ENCODE measurements around the gene MTAP. TPM values are rescaled to one million over a fixed set of nuclear protein-coding genes. Genes with fewer than 3 reads are reported as not detected.

Gene MTAP
- total RNA-seq, 1 experiment from 2014 or later: 34.7 TPM

- Histone ChIP-seq H2AFZ (ENCODE audit: low read length) (peak overlapping the region; percentile 96), H3K4me3 (ENCODE audit: low read length) (peak overlapping the region; percentile 94), H3K27me3 (ENCODE audit: low read length) (no peaks in the 10 kb centered on the region), H4K20me1 (ENCODE audit: low read length) (peaks cover 28% of the 10 kb centered on the region), H3F3A (ENCODE audit: low read length, unreplicated experiment) (no peaks in the 10 kb centered on the region), H3K9ac (ENCODE audit: low read length) (peak overlapping the region; percentile 94), H3K4me2 (ENCODE audit: low read length) (peak overlapping the region; percentile 91), H3K4me1 (ENCODE audit: insufficient read depth, low read length) (peaks cover 38% of the 10 kb centered on the region), H3K79me2 (ENCODE audit: low read length) (peaks cover 57% of the 10 kb centered on the region), H3K9me3 (ENCODE audit: low read length) (no peaks in the 10 kb centered on the region), H3K27ac (ENCODE audit: low read length) (peak overlapping the region; percentile 55), H3K36me3 (ENCODE audit: low read depth, low read length) (peaks cover 8% of the 10 kb centered on the region; the same call in 1 of the 2 replicates), H3K9me2 (replicated peaks; ENCODE audit: low read length) (no peaks in the 10 kb centered on the region)
- TF ChIP-seq EZH2 (IDR thresholded peaks at IDR 0.05; ENCODE audit: low read length, unreplicated experiment) (no peak), CTCF (conservative IDR thresholded peaks at IDR 0.05; ENCODE audit: low read depth, low read length) (no peak), EZH2phosphoT487 (IDR thresholded peaks at IDR 0.05; ENCODE audit: borderline replicate concordance, low read length) (no peak)
- intact Hi-C loops (cut with micrococcal nuclease): no loop called here
- ChIA-PET CTCF (interaction anchor here (1.0 kb wide), 1 partner anchor 475 kb away, joined by 4 read pairs; no protein-coding TSS in a partner anchor), POLR2A (ENCODE audit: unreplicated experiment) (no interaction called here)
- BruUV-seq (replicated peaks): TSS peak; percentile 87
- peak; percentile 51 for ATAC-seq
- DNase-seq: peak; percentile 80
Measured at GRCh38 chr9:21801683-21802417, 586 bp upstream of the MTAP start.

- ChIA-PET CTCF (no interaction called here), POLR2A (ENCODE audit: unreplicated experiment) (no interaction called here)
- intact Hi-C loops (cut with micrococcal nuclease): no loop called here
- H3F3A ChIP-seq (ENCODE audit: low read length, unreplicated experiment): no peaks in the 10 kb centered on the region
- no peaks in the 10 kb centered on the region for H3K9me2 ChIP-seq (replicated peaks; ENCODE audit: low read length)
- H3K4me1 ChIP-seq (ENCODE audit: insufficient read depth, low read length): peaks cover 30% of the 10 kb centered on the region
- H3K27ac ChIP-seq (ENCODE audit: low read length): peak overlapping the region; percentile 55
- no peaks in the 10 kb centered on the region for H3K9me3 ChIP-seq (ENCODE audit: low read length)
- no TSS peak for BruUV-seq (replicated peaks)
- H3K27me3 ChIP-seq (ENCODE audit: low read length): no peaks in the 10 kb centered on the region
- H3K9ac ChIP-seq (ENCODE audit: low read length): peak overlapping the region; percentile 94
- TF ChIP-seq CTCF (conservative IDR thresholded peaks at IDR 0.05; ENCODE audit: low read depth, low read length): no peak
- no peak for TF ChIP-seq EZH2 (IDR thresholded peaks at IDR 0.05; ENCODE audit: low read length, unreplicated experiment)
- TF ChIP-seq EZH2phosphoT487 (IDR thresholded peaks at IDR 0.05; ENCODE audit: borderline replicate concordance, low read length): no peak
- no peak for ATAC-seq
- H3K4me2 ChIP-seq (ENCODE audit: low read length): peak overlapping the region; percentile 91
- H4K20me1 ChIP-seq (ENCODE audit: low read length): peaks cover 34% of the 10 kb centered on the region
- H2AFZ ChIP-seq (ENCODE audit: low read length): peak overlapping the region; percentile 96; the same call in 1 of the 2 replicates
- H3K79me2 ChIP-seq (ENCODE audit: low read length): peaks cover 75% of the 10 kb centered on the region
- peak overlapping the region; percentile 94 for H3K4me3 ChIP-seq (ENCODE audit: low read length)
- peaks cover 11% of the 10 kb centered on the region; the same call in 1 of the 2 replicates for H3K36me3 ChIP-seq (ENCODE audit: low read depth, low read length)
- no peak for DNase-seq
Measured at GRCh38 chr9:21803649-21804048, 1.2 kb downstream of the MTAP start.

GRCh38 chr9:21804331-21804730 is 1.9 kb downstream of the MTAP start:
- BruUV-seq (replicated peaks): no TSS peak
- peaks cover 34% of the 10 kb centered on the region for H4K20me1 ChIP-seq (ENCODE audit: low read length)
- no peak for TF ChIP-seq CTCF (conservative IDR thresholded peaks at IDR 0.05; ENCODE audit: low read depth, low read length)
- TF ChIP-seq EZH2 (IDR thresholded peaks at IDR 0.05; ENCODE audit: low read length, unreplicated experiment): no peak
- no peak for TF ChIP-seq EZH2phosphoT487 (IDR thresholded peaks at IDR 0.05; ENCODE audit: borderline replicate concordance, low read length)
- POLR2A ChIA-PET (ENCODE audit: unreplicated experiment): no interaction called here
- no peak overlapping the region for H2AFZ ChIP-seq (ENCODE audit: low read length)
- H3K9me2 ChIP-seq (replicated peaks; ENCODE audit: low read length): no peaks in the 10 kb centered on the region
- H3K4me1 ChIP-seq (ENCODE audit: insufficient read depth, low read length): peaks cover 30% of the 10 kb centered on the region
- H3K4me3 ChIP-seq (ENCODE audit: low read length): peak overlapping the region; percentile 94
- peaks cover 81% of the 10 kb centered on the region for H3K79me2 ChIP-seq (ENCODE audit: low read length)
- H3K36me3 ChIP-seq (ENCODE audit: low read depth, low read length): peaks cover 13% of the 10 kb centered on the region; the same call in 1 of the 2 replicates
- no peaks in the 10 kb centered on the region for H3F3A ChIP-seq (ENCODE audit: low read length, unreplicated experiment)
- intact Hi-C loops (cut with micrococcal nuclease): no loop called here
- H3K9ac ChIP-seq (ENCODE audit: low read length): peak overlapping the region; percentile 94
- H3K27ac ChIP-seq (ENCODE audit: low read length): no peak overlapping the region
- H3K27me3 ChIP-seq (ENCODE audit: low read length): no peaks in the 10 kb centered on the region
- H3K9me3 ChIP-seq (ENCODE audit: low read length): no peaks in the 10 kb centered on the region
- CTCF ChIA-PET: no interaction called here
- ATAC-seq (no peak), DNase-seq (no peak)
- peak overlapping the region; percentile 91 for H3K4me2 ChIP-seq (ENCODE audit: low read length)

All from PC-3 (cell line).